HepG2 (cell line): ENCODE results near the gene NT5C2.

Source experiments
- BRF2 ChIP-seq: sonication (generic); formaldehyde crosslinking; IDR thresholded peaks from 2 replicates; pipeline ENCODE4 v1.8.1; 2022; ENCODE audit warnings: mild to moderate bottlenecking, missing genetic modification reagents
- CBX5 ChIP-seq: sonication (generic); formaldehyde crosslinking; IDR thresholded peaks from 2 replicates; pipeline ENCODE4 v1.4.0; 2020; ENCODE audit warnings: missing genetic modification reagents, borderline replicate concordance
- CTCF ChIP-seq: sonication (generic); formaldehyde crosslinking; IDR thresholded peaks from 2 replicates; pipeline ENCODE4 v1.5.0; 2020; ENCODE audit warnings: mild to moderate bottlenecking, missing genetic modification reagents, moderate library complexity
- HDAC6 ChIP-seq: fragments of 200-600 bp; sonication (generic); IDR thresholded peaks from 2 replicates; pipeline ENCODE4 v1.7.0; 2017; ENCODE audit warnings: mild to moderate bottlenecking, antibody characterized with exemption, low read length, low read depth
- MAFK ChIP-seq, 2 experiments: IDR thresholded peaks in 1 of 2; conservative IDR thresholded peaks in 1 of 2; 2 replicates each; pipeline ENCODE4 v1.6.1; 2011; ENCODE audit warnings: improper control_type of control experiment in 2 of 2, low read length in 2 of 2
- NFYB ChIP-seq: sonication (generic); formaldehyde crosslinking; IDR thresholded peaks from 2 replicates; pipeline ENCODE4 v1.4.0; 2020; ENCODE audit warnings: missing genetic modification reagents
- NONO ChIP-seq, 2 experiments: fragments of 450-650 bp in 1 of 2; sonication (generic) in 1 of 2; formaldehyde crosslinking in 1 of 2; IDR thresholded peaks in 1 of 2; conservative IDR thresholded peaks in 1 of 2; 2 replicates each; pipeline versions ENCODE4 v1.6.1 to v1.8.0; 2017 to 2022; ENCODE audit warnings: mild to moderate bottlenecking in 1 of 2, missing genetic modification reagents in 1 of 2, moderate library complexity in 1 of 2
- TBL1XR1 ChIP-seq: fragments of 150-350 bp; IDR thresholded peaks from 2 replicates; pipeline ENCODE4 v1.6.1; 2014; ENCODE audit warnings: borderline replicate concordance, low read length; ENCODE audit not compliant: partially characterized antibody
- ZFX ChIP-seq: sonication (generic); formaldehyde crosslinking; IDR thresholded peaks from 2 replicates; pipeline ENCODE4 v1.4.0; 2020; ENCODE audit warnings: mild to moderate bottlenecking, low read depth, missing genetic modification reagents, moderate library complexity
- ZKSCAN1 ChIP-seq: fragments of 150-350 bp; IDR thresholded peaks from 2 replicates; pipeline ENCODE4 v1.6.1; 2014; ENCODE audit warnings: low read length
- ZNF552 ChIP-seq: sonication (generic); formaldehyde crosslinking; IDR thresholded peaks from 2 replicates; pipeline ENCODE4 v1.9.0; 2022; ENCODE audit warnings: missing genetic modification reagents, mild to moderate bottlenecking, borderline replicate concordance

GRCh38 chr10:103153302-103154197 lies 39.5 kb downstream of the NT5C2 start:
- TF ChIP-seq HDAC6 (no peak), BRF2 (CRISPR knock-in tag) (no peak), CTCF (CRISPR knock-in tag) (no peak), ZNF552 (CRISPR knock-in tag) (no peak), NFYB (no peak), ZKSCAN1 (no peak), ZFX (CRISPR knock-in tag) (peak; percentile 30; the same call in 1 of the 2 replicates), MAFK (conservative IDR thresholded peaks at IDR 0.05 in 1 of 2, IDR thresholded peaks at IDR 0.05 in 1 of 2; ENCODE audit: low read length in 2 of 2) (no peak), CBX5 (CRISPR knock-in tag) (no peak), TBL1XR1 (no peak), NONO (IDR thresholded peaks at IDR 0.05) (no peak), NONO (CRISPR knock-in tag; conservative IDR thresholded peaks at IDR 0.05) (no peak)
